HEK293T (cell line): ENCODE measurements around the gene PCDHGA6.

ENCODE experiments used
- BHLHE40 ChIP-seq: fragments of 450-650 bp; IDR thresholded peaks from 2 replicates; pipeline ENCODE4 v1.6.1; 2016; ENCODE audit warnings: mild to moderate bottlenecking, moderate library complexity, borderline replicate concordance
- CTBP1 ChIP-seq: fragments of 450-650 bp; IDR thresholded peaks from 2 replicates; pipeline ENCODE4 v1.6.1; 2016; ENCODE audit warnings: borderline replicate concordance
- ELF4 ChIP-seq: fragments of 450-650 bp; IDR thresholded peaks from 2 replicates; pipeline ENCODE4 v1.6.1; 2017; ENCODE audit warnings: antibody characterized with exemption
- FOXA1 ChIP-seq: fragments of 450-650 bp; IDR thresholded peaks from 2 replicates; pipeline ENCODE4 v1.6.1; 2016; ENCODE audit warnings: mild to moderate bottlenecking
- FOXK2 ChIP-seq: fragments of 450-650 bp; IDR thresholded peaks from 2 replicates; pipeline ENCODE4 v1.6.1; 2016; ENCODE audit warnings: mild to moderate bottlenecking
- FOXM1 ChIP-seq: fragments of 450-650 bp; IDR thresholded peaks from 2 replicates; pipeline ENCODE4 v1.6.1; 2017; ENCODE audit warnings: mild to moderate bottlenecking, borderline replicate concordance
- HDGF ChIP-seq: fragments of 450-650 bp; IDR thresholded peaks from 2 replicates; pipeline ENCODE4 v1.6.1; 2017; ENCODE audit warnings: antibody characterized with exemption, borderline replicate concordance
- L3MBTL2 ChIP-seq: fragments of 450-650 bp; conservative IDR thresholded peaks from 2 replicates; pipeline ENCODE4 v1.6.1; 2016; ENCODE audit warnings: mild to moderate bottlenecking
- NFRKB ChIP-seq: fragments of 450-650 bp; IDR thresholded peaks from 2 replicates; pipeline ENCODE4 v1.6.1; 2016; ENCODE audit warnings: mild to moderate bottlenecking, moderate library complexity
- PKNOX1 ChIP-seq: fragments of 450-650 bp; IDR thresholded peaks from 2 replicates; pipeline ENCODE4 v1.6.1; 2016
- SP1 ChIP-seq: fragments of 450-650 bp; IDR thresholded peaks from 2 replicates; pipeline ENCODE4 v1.6.1; 2017
- SUZ12 ChIP-seq: fragments of 450-650 bp; IDR thresholded peaks from 2 replicates; pipeline ENCODE4 v1.6.1; 2016; ENCODE audit warnings: mild to moderate bottlenecking
- TARDBP ChIP-seq: fragments of 450-650 bp; IDR thresholded peaks from 2 replicates; pipeline ENCODE4 v1.6.1; 2016

DNA sequence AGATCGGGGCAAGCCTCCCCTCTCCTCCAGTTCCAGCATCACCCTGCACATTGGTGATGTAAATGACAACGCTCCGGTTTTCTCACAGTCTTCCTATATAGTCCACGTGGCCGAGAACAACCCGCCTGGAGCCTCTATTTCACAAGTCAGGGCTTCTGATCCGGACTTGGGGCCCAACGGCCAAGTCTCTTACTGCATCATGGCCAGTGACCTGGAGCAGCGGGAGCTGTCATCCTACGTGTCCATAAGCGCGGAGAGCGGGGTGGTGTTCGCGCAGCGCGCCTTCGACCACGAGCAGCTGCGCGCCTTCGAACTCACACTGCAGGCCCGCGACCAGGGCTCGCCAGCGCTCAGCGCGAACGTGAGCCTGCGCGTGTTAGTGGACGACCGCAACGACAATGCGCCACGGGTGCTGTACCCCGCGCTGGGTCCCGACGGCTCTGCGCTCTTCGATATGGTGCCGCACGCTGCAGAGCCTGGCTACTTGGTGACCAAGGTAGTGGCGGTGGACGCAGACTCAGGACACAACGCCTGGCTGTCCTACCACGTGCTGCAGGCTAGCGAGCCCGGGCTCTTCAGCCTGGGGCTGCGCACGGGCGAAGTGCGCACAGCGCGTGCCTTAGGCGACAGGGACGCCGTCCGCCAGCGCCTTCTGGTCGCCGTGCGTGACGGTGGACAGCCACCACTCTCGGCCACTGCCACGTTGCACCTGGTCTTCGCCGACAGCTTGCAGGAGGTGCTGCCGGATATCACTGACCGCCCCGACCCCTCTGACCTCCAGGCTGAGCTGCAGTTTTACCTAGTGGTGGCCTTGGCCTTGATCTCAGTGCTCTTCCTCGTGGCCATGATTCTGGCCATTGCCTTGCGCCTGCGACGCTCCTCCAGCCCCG is 15.7 kb downstream of the PCDHGA6 start:
- TF ChIP-seq BHLHE40 (no peak), CTBP1 (no peak), FOXK2 (no peak), FOXA1 (no peak), NFRKB (no peak), FOXM1 (no peak), PKNOX1 (no peak), TARDBP (no peak), SUZ12 (no peak), ELF4 (no peak), SP1 (no peak), HDGF (no peak), L3MBTL2 (no peak)
